GM12878 (cell line): ENCODE measurements around the gene CRYGA. TPM values are rescaled to one million over a fixed set of nuclear protein-coding genes. Genes with fewer than 3 reads are reported as not detected.

Source experiments
- ATAC-seq: fragments of 200-7000 bp; cut with Tn5 transposase; 3 replicates; pipeline ENCODE4 v1.9.1; 2020; ENCODE audit warnings: mild to moderate bottlenecking, moderate library complexity
- BruUV-seq: library from RNA; stranded (reverse); fragments of 400-500 nt; replicated peaks from 2 replicates; lab custom pipeline; 2021; lab: Mats Ljungman, UMichigan
- CTCF ChIA-PET: fragments of 300-600 bp; sonication (Branson Sonifier 250); formaldehyde crosslinking; extraction: SDS; loops from one replicate; lab custom pipeline; 2021; ENCODE audit warnings: inconsistent platforms; lab: Yijun Ruan, JAX
- POLR2A ChIA-PET: fragments of 350-600 bp; formaldehyde crosslinking; extraction: SDS; loops from one replicate; lab custom pipeline; 2021; ENCODE audit warnings: inconsistent platforms; lab: Charles Lee
- RAD21 ChIA-PET: fragments of 300-600 bp; sonication (Branson Sonifier 250); formaldehyde crosslinking; loops from one replicate; lab custom pipeline; 2023; ENCODE audit warnings: antibody characterized with exemption; ENCODE audit not compliant: unreplicated experiment; lab: Charles Lee
- SMC1A ChIA-PET: fragments of 300-600 bp; sonication (Branson Sonifier 250); formaldehyde crosslinking; loops from one replicate; lab custom pipeline; 2023; ENCODE audit not compliant: unreplicated experiment, uncharacterized antibody; lab: Charles Lee
- DNase-seq: peaks from one replicate; pipeline ENCODE4 v3.0.0-alpha.2; 2011; ENCODE audit warnings: low read depth, low spot score
- FAIRE-seq: peaks from 3 replicates; lab custom pipeline; 2011; peaks lifted over from hg19 to GRCh38; lab: Jason Lieb, UNC
- H2AFZ ChIP-seq: 2 replicates; pipeline ENCODE4 v1.6.0; 2011; ENCODE audit warnings: low read depth, low read length, control low read depth; ENCODE audit not compliant: control insufficient read depth
- H3K27ac ChIP-seq: 2 replicates; pipeline ENCODE4 v1.5.1; 2011; ENCODE audit warnings: control low read depth; ENCODE audit not compliant: control insufficient read depth, insufficient read depth
- H3K27me3 ChIP-seq, 2 experiments: replicated peaks in 1 of 2; 2 replicates each; pipeline versions ENCODE4 v1.6.0 to v1.6.1; 2011; ENCODE audit warnings: low read length in 1 of 2; ENCODE audit not compliant: control insufficient read depth in 2 of 2, insufficient read depth in 2 of 2
- H3K36me3 ChIP-seq, 2 experiments: 2 replicates each; pipeline ENCODE4 v1.5.1; 2011; ENCODE audit warnings: low read length in 1 of 2; ENCODE audit not compliant: control insufficient read depth in 2 of 2, insufficient read depth in 2 of 2
- H3K4me1 ChIP-seq: 2 replicates; pipeline ENCODE4 v1.6.1; 2011; ENCODE audit warnings: mild to moderate bottlenecking, low read length, moderate library complexity, mixed read lengths; ENCODE audit not compliant: control insufficient read depth, insufficient read depth
- H3K4me2 ChIP-seq: 2 replicates; pipeline ENCODE4 v1.6.0; 2011; ENCODE audit warnings: control low read depth; ENCODE audit not compliant: control insufficient read depth, insufficient read depth
- H3K4me3 ChIP-seq: fragments of 200-600 bp; sonication (generic); 2 replicates; pipeline ENCODE4 v1.5.1; 2016
- H3K79me2 ChIP-seq: 2 replicates; pipeline ENCODE4 v1.6.0; 2011; ENCODE audit warnings: low read length; ENCODE audit not compliant: control insufficient read depth, insufficient read depth
- H3K9ac ChIP-seq: 2 replicates; pipeline ENCODE4 v1.8.0; 2011; ENCODE audit warnings: low read length, control low read depth, mixed read lengths; ENCODE audit not compliant: control insufficient read depth, insufficient read depth
- H3K9me3 ChIP-seq: replicated peaks from 3 replicates; pipeline ENCODE4 v1.5.1; 2011; ENCODE audit warnings: mild to moderate bottlenecking, low read length; ENCODE audit not compliant: control insufficient read depth, insufficient read depth
- H4K20me1 ChIP-seq: 2 replicates; pipeline ENCODE4 v1.6.0; 2011; ENCODE audit not compliant: control insufficient read depth, insufficient read depth
- ATF7 ChIP-seq: fragments of 450-650 bp; IDR thresholded peaks from 2 replicates; pipeline ENCODE4 v1.6.1; 2016; ENCODE audit warnings: low read depth, mild to moderate bottlenecking
- CBX3 ChIP-seq: fragments of 200-600 bp; sonication (generic); IDR thresholded peaks from 2 replicates; pipeline ENCODE4 v1.6.1; 2016; ENCODE audit warnings: low read depth, borderline replicate concordance
- ESRRA ChIP-seq: IDR thresholded peaks from 2 replicates; pipeline ENCODE4 v1.6.1; 2012; ENCODE audit warnings: mild to moderate bottlenecking, low read length, improper control_type of control experiment
- ETV6 ChIP-seq, 2 experiments: fragments of 450-650 bp in 1 of 2; IDR thresholded peaks in 1 of 2; conservative IDR thresholded peaks in 1 of 2; 2 replicates each; pipeline ENCODE4 v1.6.1; 2014; ENCODE audit warnings: antibody characterized with exemption in 1 of 2, borderline replicate concordance in 1 of 2, low read depth in 1 of 2, mild to moderate bottlenecking in 1 of 2, moderate library complexity in 1 of 2
- FOXK2 ChIP-seq: fragments of 450-650 bp; IDR thresholded peaks from 2 replicates; pipeline ENCODE4 v1.6.1; 2017; ENCODE audit warnings: mild to moderate bottlenecking, moderate library complexity
- HDAC6 ChIP-seq: fragments of 200-600 bp; sonication (generic); IDR thresholded peaks from one replicate; pipeline ENCODE4 v1.8.0; 2017; ENCODE audit warnings: antibody characterized with exemption; ENCODE audit not compliant: unreplicated experiment
- JUND ChIP-seq: IDR thresholded peaks from 2 replicates; pipeline ENCODE4 v1.6.1; 2012; ENCODE audit warnings: low read depth, mild to moderate bottlenecking, low read length, improper control_type of control experiment, moderate library complexity
- MAX ChIP-seq: IDR thresholded peaks from 2 replicates; pipeline ENCODE4 v1.6.1; 2012; ENCODE audit warnings: low read depth, low read length, improper control_type of control experiment
- NR2F1 ChIP-seq: fragments of 450-650 bp; conservative IDR thresholded peaks from 2 replicates; pipeline ENCODE4 v1.6.1; 2017; ENCODE audit warnings: mild to moderate bottlenecking
- POLR2A ChIP-seq: IDR thresholded peaks from 2 replicates; pipeline ENCODE4 v1.6.1; 2011; ENCODE audit warnings: low read depth, mild to moderate bottlenecking, low read length
- POLR2AphosphoS2 ChIP-seq: IDR thresholded peaks from 2 replicates; pipeline ENCODE4 v1.6.1; 2011; ENCODE audit warnings: low read depth, mild to moderate bottlenecking, low read length, improper control_type of control experiment, moderate library complexity
- RB1 ChIP-seq: fragments of 450-650 bp; formaldehyde crosslinking; IDR thresholded peaks from 2 replicates; pipeline ENCODE4 v1.6.1; 2017; ENCODE audit warnings: mild to moderate bottlenecking, borderline replicate concordance
- SIX5 ChIP-seq: IDR thresholded peaks from 2 replicates; pipeline ENCODE4 v1.6.1; 2011; ENCODE audit warnings: mild to moderate bottlenecking, low read depth, low read length, moderate library complexity; ENCODE audit not compliant: severe bottlenecking
- SP1 ChIP-seq: IDR thresholded peaks from one replicate; pipeline ENCODE4 v1.6.1; 2011; ENCODE audit warnings: low read depth, low read length
- STAT1 ChIP-seq: fragments of 450-650 bp; conservative IDR thresholded peaks from 2 replicates; pipeline ENCODE4 v1.6.1; 2014; ENCODE audit warnings: antibody characterized with exemption, mild to moderate bottlenecking
- STAT3 ChIP-seq: IDR thresholded peaks from 2 replicates; pipeline ENCODE4 v1.6.1; 2011; ENCODE audit warnings: low read depth, low read length, improper control_type of control experiment
- SUZ12 ChIP-seq: fragments of 200-600 bp; sonication (generic); IDR thresholded peaks from one replicate; pipeline ENCODE4 v1.6.1; 2018; ENCODE audit warnings: antibody characterized with exemption, mild to moderate bottlenecking; ENCODE audit not compliant: unreplicated experiment
- WGBS: methylation state at CpG from one replicate; pipeline ENCODE4 v1.1.6; 2016; ENCODE audit warnings: low lambda C conversion rate; ENCODE audit not compliant: insufficient replicate concordance, insufficient coverage; ENCODE audit errors: missing lambda C conversion rate; 5-methylcytosine and 5-hydroxymethylcytosine counted together
- in situ Hi-C: fragments of 300-500 bp; cut with MboI; formaldehyde crosslinking; loops from 9 replicates; pipeline ENCODE4 v1.14.3; 2018; ENCODE audit warnings: mixed read lengths
- intact Hi-C: fragments of 100-400 bp; cut with micrococcal nuclease; formaldehyde crosslinking; loops from one replicate; pipeline ENCODE4 v1.14.2; 2022; ENCODE audit not compliant: unreplicated experiment
- polyA plus RNA-seq, 11 experiments: library from polyadenylated mRNA; depleted of rRNA in 4 of 11; unstranded in 6 of 11; stranded (reverse) in 5 of 11; fragments of >200 nt; fragmentation: Nextera tagmentation in 4 of 11; fragmentation: Illumina TruSeq in 1 of 11; extraction: Ambion mirVana in 4 of 11; extraction: Trizol in 1 of 11; gene quantifications; 1 replicate in 1 of 11; 2 replicates in 10 of 11; pipeline versions ENCODE4 v1.2.1 to v1.2.3, GENCODE V29; 2011 to 2016; ENCODE audit warnings: inconsistent platforms in 2 of 11, missing spikeins in 2 of 11, low read depth in 1 of 11
- total RNA-seq, 4 experiments: library from RNA; depleted of rRNA in 3 of 4; stranded (reverse); fragments of >200 nt in 3 of 4; fragmentation: Illumina TruSeq in 1 of 4; extraction: Trizol in 1 of 4; gene quantifications; 2 replicates each; pipeline versions ENCODE4 v1.2.1 to v1.2.3, GENCODE V29; 2013 to 2021

CRYGA gene
- total and polyA plus RNA-seq, 10 of the 15 experiments (the other 5 are each of a cell fraction or from before 2014, with no cell fraction given): not detected

GRCh38 chr2:208150956-208151355, 12.4 kb downstream of the CRYGA start:
- Histone ChIP-seq H3K4me1 (no peaks in the 10 kb centered on the region), H3K27ac (no peak overlapping the region), H3K27me3 (no peaks in the 10 kb centered on the region; a peak in 2 of 4 replicates), H3K79me2 (no peaks in the 10 kb centered on the region), H3K4me2 (no peak overlapping the region), H3K36me3 (no peaks in the 10 kb centered on the region), H4K20me1 (no peaks in the 10 kb centered on the region), H3K4me3 (no peak overlapping the region), H2AFZ (no peak overlapping the region), H3K9me3 (no peaks in the 10 kb centered on the region), H3K9ac (no peak overlapping the region)
- SMC1A ChIA-PET: no interaction called here
- 50% methylated on average over 1 of the region's 1 CpG for WGBS
- in situ Hi-C loops: no loop called here
- no peak for DNase-seq
- CTCF ChIA-PET: no interaction called here
- no peak for FAIRE-seq
- no peak for TF ChIP-seq STAT3
- no peak for TF ChIP-seq NR2F1
- TF ChIP-seq CBX3: no peak
- no peak for TF ChIP-seq ETV6 (conservative IDR thresholded peaks at IDR 0.05 in 1 of 2, IDR thresholded peaks at IDR 0.05 in 1 of 2; ENCODE audit: borderline replicate concordance in 1 of 2, low read depth in 1 of 2)
- no peak for TF ChIP-seq JUND
- no peak for TF ChIP-seq POLR2A
- TF ChIP-seq ESRRA: no peak
- no peak for TF ChIP-seq SIX5
- TF ChIP-seq HDAC6: no peak
- TF ChIP-seq ATF7: no peak
- no peak for TF ChIP-seq STAT1
- no peak for TF ChIP-seq SUZ12
- no peak for TF ChIP-seq FOXK2
- TF ChIP-seq POLR2AphosphoS2: no peak
- no peak for TF ChIP-seq SP1
- no peak for TF ChIP-seq RB1
- no peak for TF ChIP-seq MAX
- no peak for ATAC-seq
- RAD21 ChIA-PET: no interaction called here
- intact Hi-C loops: no loop called here
- POLR2A ChIA-PET: no interaction called here
- BruUV-seq: no TSS peak
